ENCODE measurements around the gene SRRM2.

Gene SRRM2

DNA sequence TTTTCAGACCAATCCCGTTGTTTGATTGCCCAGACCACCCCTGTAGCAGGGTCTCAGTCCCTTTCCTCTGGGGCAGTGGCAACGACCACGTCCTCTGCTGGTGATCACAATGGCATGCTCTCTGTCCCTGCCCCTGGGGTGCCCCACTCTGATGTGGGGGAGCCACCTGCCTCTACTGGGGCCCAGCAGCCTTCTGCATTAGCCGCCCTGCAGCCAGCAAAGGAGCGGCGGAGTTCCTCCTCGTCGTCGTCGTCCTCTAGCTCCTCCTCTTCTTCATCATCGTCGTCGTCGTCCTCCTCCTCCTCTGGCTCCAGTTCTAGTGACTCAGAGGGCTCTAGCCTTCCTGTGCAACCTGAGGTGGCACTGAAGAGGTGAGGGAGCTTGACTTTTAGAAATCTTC, 15.5 kb downstream of the SRRM2 start:
- Histone ChIP-seq H3K36me3 (ENCODE audit: control insufficient read depth, insufficient read depth, low read length) (no peaks in the 10 kb centered on the region), H3K27me3 (ENCODE audit: control insufficient read depth, insufficient read depth, low read length) (no peaks in the 10 kb centered on the region), H3K27ac (no peak overlapping the region), H3K4me3 (ENCODE audit: low read depth, low read length) (no peak overlapping the region), H3K79me2 (peaks cover 49% of the 10 kb centered on the region), H2AFZ (no peak overlapping the region), H3K4me2 (ENCODE audit: low read length) (no peak overlapping the region), H3K9me3 (ENCODE audit: control insufficient read depth, low read length) (no peaks in the 10 kb centered on the region), H3K9ac (no peak overlapping the region), H3K4me1 (no peaks in the 10 kb centered on the region)
- TF ChIP-seq, protein P1, sequence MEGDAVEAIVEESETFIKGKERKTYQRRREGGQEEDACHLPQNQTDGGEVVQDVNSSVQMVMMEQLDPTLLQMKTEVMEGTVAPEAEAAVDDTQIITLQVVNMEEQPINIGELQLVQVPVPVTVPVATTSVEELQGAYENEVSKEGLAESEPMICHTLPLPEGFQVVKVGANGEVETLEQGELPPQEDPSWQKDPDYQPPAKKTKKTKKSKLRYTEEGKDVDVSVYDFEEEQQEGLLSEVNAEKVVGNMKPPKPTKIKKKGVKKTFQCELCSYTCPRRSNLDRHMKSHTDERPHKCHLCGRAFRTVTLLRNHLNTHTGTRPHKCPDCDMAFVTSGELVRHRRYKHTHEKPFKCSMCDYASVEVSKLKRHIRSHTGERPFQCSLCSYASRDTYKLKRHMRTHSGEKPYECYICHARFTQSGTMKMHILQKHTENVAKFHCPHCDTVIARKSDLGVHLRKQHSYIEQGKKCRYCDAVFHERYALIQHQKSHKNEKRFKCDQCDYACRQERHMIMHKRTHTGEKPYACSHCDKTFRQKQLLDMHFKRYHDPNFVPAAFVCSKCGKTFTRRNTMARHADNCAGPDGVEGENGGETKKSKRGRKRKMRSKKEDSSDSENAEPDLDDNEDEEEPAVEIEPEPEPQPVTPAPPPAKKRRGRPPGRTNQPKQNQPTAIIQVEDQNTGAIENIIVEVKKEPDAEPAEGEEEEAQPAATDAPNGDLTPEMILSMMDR (IDR thresholded peaks at IDR 0.05) = no peak

DNA sequence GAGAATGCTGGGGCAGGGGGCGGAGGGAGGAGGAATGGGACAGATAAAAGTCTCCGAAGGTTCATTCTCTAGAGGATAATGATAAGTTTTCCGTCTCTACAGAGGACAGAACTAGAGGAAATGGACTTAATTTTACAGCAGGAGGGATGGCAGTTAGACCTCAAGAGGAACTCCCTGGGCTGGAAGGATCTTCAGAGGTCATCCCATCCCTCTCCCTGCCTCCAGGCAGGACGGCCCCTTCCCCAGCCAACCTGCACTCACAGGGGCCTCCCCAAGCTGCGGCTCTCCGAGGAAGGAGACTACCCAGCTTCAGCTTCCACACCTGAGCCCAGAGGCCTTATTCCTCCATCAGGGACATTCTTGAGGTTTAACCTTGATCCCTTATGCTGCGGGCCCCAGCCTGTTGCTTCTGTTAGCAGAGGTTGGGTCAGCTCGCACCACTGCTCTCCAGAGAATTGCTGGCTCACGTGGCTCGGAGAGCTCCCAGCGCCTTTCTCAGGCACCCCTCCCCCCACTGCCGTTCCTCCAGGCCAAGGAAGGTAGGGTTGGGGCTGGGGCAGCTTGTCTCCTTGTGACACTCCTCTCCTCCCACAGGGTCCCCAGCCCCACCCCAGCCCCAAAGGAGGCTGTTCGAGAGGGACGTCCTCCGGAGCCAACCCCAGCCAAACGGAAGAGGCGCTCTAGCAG, 16.1 kb downstream of the SRRM2 start:
- no peaks in the 10 kb centered on the region for H3K27me3 ChIP-seq (ENCODE audit: control insufficient read depth, insufficient read depth, low read length)
- H3K36me3 ChIP-seq (ENCODE audit: control insufficient read depth, insufficient read depth, low read length) = no peaks in the 10 kb centered on the region
- no peak overlapping the region for H3K4me2 ChIP-seq (ENCODE audit: low read length)
- TF ChIP-seq, protein P1 (IDR thresholded peaks at IDR 0.05) = no peak
- peaks cover 49% of the 10 kb centered on the region for H3K79me2 ChIP-seq
- H3K4me3 ChIP-seq (ENCODE audit: low read depth, low read length) = no peak overlapping the region
- H3K9me3 ChIP-seq (ENCODE audit: control insufficient read depth, low read length) = no peaks in the 10 kb centered on the region
- H3K9ac ChIP-seq = no peak overlapping the region
- H3K4me1 ChIP-seq = no peaks in the 10 kb centered on the region
- H2AFZ ChIP-seq = no peak overlapping the region
- H3K27ac ChIP-seq = no peak overlapping the region

DNA sequence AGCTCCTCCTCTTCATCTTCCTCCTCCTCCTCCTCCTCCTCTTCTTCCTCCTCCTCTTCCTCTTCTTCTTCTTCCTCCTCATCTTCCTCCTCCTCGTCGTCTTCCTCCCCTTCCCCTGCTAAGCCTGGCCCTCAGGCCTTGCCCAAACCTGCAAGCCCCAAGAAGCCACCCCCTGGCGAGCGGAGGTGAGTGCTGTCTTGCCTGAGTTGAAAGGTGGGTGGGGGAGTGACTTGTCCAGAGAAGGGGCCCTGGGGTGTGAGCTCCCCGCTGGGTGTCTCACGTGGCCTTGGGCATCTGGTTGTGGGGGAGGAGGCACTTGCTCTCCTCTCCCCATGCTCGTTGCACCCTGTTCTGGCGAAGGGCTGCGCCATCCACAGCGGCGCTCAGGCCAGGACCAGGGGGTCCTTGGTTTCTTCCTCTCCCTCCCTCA, 16.7 kb downstream of the SRRM2 start:
- no peak overlapping the region for H3K4me2 ChIP-seq (ENCODE audit: low read length)
- no peaks in the 10 kb centered on the region for H3K36me3 ChIP-seq (ENCODE audit: control insufficient read depth, insufficient read depth, low read length)
- H3K79me2 ChIP-seq = peaks cover 44% of the 10 kb centered on the region
- no peak overlapping the region for H3K9ac ChIP-seq
- H3K27me3 ChIP-seq (ENCODE audit: control insufficient read depth, insufficient read depth, low read length) = no peaks in the 10 kb centered on the region
- TF ChIP-seq, protein P1 (IDR thresholded peaks at IDR 0.05) = no peak
- no peak overlapping the region for H3K4me3 ChIP-seq (ENCODE audit: low read depth, low read length)
- H3K4me1 ChIP-seq = no peaks in the 10 kb centered on the region
- H3K27ac ChIP-seq = no peak overlapping the region
- no peaks in the 10 kb centered on the region for H3K9me3 ChIP-seq (ENCODE audit: control insufficient read depth, low read length)
- no peak overlapping the region for H2AFZ ChIP-seq

DNA sequence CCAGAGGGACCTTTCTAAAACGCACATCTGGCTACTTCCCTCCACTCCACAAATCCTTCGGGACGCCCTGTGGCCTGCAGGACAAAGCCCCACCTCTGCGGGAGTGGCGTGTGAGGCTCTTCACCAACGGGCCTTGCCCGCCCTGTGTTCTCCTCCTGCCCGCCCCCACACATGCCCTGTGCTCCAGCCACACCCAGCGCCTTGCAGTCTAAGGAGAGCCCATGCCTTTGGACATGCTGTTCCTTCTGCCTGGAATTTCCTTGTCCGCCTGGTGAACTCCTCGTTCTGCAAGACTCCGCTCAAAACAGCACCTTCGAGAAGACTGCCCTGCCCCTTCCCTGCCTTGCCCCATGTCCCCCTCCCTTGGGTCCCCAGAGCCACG, 17.2 kb downstream of the SRRM2 start:
- TF ChIP-seq, protein P1 (IDR thresholded peaks at IDR 0.05) = no peak
- Histone ChIP-seq H3K27ac (no peak overlapping the region), H3K4me1 (no peaks in the 10 kb centered on the region), H3K36me3 (ENCODE audit: control insufficient read depth, insufficient read depth, low read length) (no peaks in the 10 kb centered on the region), H3K79me2 (peaks cover 39% of the 10 kb centered on the region), H3K9me3 (ENCODE audit: control insufficient read depth, low read length) (no peaks in the 10 kb centered on the region), H3K27me3 (ENCODE audit: control insufficient read depth, insufficient read depth, low read length) (no peaks in the 10 kb centered on the region), H3K4me2 (ENCODE audit: low read length) (no peak overlapping the region), H3K9ac (no peak overlapping the region), H3K4me3 (ENCODE audit: low read depth, low read length) (no peak overlapping the region), H2AFZ (no peak overlapping the region)
